NCI-H1417 treated with DMSO at 0.1 percent for 48 hours (cell line): ENCODE measurements around the gene TMOD2.

ENCODE experiments used
- DNase-seq: peaks from one replicate; lab custom pipeline; 2025; lab: John Stamatoyannopoulos, UW

The TMOD2 gene

DNA sequence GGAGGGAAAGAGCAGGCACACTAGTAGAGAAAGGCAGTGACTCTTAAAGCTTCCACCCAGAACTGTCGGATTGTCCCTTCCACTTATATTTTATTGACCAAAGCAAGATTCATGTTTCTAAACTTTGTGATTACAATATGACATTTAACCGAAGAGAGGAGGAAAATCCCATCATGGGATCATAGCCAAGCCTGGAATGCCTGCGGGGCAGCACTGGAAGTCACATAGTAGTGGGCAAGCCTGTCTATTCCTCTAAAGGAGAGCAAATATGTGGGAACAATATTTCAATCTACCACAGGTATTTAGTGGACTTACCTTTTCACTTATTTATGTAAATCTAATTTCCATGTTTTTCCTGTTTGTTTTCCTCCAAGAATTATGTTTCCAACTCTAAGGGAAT, 74.3 kb downstream of the TMOD2 start:
- no peak for DNase-seq

DNA sequence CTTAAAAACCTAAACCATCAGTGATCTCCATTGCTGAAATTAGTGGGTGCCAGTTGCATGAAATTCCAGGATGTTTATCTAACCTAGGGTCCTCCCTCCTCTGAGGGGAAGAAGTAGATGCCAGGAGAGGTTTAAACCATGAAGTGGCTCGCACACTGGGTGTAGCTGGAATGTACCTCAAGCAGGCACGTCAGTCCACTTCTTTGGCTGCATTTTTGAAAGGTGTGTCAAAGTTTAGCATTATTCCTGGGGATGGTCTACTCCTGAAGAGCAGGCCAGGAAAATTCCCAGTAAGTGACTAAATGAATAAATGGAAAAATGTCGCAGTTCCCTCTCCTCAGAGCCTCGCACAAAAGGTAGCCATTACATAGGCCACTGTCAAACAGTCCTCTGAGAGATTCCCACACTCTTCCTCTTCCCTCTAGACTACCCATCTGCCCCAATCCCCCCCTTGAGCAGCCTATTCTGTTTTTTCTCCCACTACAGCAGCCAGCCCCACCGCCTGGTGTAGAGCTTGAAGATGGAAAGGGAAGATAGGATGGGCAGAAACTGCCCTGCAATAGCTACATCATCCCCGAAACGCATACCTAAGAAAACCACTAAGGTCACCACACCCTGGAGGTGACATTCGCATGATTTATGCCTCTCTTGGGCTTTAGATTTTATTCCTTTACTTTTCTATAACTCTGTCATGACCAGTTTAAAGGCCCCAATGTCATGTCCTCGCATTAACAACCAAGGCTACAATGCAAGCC, 77.4 kb downstream of the TMOD2 start:
- no peak for DNase-seq

DNA sequence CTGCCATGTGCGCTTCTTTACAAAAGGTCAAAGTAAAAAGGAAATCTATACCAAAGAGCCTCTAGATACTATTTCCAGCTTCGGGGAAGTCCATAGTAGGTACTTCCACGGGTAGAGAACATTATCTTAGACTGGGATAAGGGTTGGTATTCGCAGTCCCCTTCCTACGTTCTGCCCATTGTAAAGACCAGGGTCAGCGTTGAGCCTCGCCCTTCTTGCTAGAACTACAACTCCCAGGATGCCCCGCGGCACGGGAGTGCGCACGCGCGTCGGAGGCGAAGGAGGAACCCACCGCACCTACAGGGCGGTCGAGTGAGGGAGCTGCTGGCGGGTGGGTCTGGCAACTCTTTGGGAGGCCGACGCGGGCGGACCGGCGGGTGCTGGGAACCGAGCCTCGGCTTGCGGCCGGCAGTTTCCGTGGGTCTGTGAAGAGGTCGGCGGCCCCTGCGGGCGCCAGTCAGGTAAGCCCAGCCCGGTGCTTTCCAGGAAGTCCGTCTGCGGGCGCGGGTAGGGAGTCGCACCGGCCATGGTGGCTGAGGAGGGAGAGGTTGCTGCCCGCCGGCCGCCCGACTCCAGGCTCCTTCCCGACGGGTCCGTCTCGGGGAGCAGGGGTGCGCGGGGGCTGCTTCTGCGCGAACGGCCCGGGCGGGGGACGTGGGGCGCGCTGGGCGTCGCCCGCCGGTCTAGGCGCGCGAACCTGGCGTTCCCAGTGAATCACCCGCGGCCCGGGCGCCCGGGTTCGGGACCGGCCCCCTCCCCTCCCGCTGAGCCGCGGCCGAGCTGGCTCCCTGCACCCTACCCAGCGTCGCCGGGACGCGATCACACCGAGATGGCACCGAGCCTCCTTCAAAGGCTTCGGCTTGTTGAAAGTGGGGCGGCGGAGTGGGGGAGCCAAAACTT, 78.2 kb downstream of the TMOD2 start, which contains the start of gene TMOD3:
TMOD3 (plus strand) TSS at position 278 of the 900 bp plus-strand sequence. CDS start 33,232 bp downstream, outside the sequence.
- DNase-seq, result peak; percentile 28

DNA sequence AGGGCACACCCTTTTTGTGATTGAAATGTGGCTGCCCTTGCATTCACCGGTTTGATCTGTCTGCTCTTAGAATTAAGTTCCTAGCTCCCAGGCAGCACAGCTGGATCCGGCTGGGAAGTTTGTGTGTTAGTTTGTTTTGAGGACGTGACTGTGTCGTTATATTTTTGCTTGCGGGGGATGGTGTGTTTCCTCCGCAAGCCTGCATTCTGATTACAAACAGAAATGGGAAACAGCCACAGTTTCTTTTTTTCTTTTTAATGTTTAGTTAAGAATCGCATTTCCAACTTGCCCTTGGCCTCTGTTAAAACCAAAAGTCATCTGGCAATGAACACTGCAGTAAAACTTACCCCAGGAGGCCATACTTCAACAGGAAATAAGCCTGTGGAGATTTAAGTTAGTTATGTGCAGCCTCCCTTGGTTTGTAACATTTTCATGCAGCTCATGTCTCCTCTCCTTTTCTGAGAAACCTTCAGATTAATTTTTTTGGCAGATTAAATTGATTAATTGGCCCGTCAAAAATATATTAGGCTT, 78.9 kb downstream of the TMOD2 start:
- no peak for DNase-seq

DNA sequence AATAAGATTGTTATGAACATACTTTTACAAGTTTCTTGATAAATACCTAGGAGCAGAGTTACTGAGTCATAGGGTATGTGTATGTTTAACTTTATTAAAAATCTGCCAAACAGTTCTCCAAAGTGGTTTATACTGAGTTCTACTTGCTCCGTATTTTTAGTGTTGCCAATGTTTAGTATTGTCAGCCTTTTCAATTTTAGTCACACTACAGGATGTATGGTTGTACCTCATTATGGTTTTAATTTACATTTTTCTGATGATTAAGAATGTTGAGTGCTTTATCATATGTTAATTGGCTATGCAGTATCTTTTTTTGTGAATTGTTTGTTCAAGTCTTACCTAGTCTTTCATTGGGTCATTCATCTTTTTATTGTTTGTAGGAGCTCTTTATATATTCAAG, 82.4 kb downstream of the TMOD2 start:
- DNase-seq, result no peak

DNA sequence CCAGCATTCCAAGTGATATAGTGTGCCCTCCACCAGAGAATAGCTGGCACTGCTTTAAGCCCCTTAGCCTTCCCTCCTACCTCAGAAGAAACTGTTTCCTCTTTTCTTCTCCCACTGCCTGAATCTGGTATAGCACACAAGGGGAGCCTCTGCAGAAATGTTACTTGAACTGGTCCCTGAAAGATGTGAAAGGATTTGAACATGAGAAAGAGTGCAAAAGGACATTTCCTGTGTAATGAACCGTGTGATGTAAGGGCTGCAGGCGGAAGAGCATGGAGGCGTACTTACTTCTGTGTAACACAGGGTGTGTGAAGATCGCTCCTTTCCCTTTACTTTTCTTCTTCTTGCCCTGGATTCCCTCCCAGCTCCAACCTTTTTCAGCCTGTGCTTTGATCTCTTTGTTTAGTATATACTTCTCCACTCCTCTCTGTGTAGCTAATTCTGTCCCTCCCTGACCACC, 86.4 kb downstream of the TMOD2 start:
- DNase-seq, result no peak

DNA sequence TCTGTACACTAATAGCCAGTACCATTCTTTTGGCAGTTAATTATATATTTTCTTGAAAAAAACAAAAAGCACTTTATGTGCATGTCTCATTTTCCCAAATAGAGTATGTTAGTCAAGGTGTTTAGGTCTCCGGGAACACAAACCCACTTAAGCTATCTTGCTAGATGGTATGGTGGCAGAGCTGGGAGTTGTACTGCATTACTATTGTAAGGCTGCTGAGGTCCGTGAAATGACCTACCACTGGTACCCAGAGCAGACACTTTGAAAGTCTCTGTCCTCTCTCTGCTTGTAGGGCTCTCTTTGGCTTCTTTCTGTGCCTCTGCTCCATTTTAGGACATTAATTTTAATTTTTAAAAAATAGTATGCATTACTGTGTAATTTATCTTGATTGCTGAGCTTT, 86.9 kb downstream of the TMOD2 start:
- no peak for DNase-seq

DNA sequence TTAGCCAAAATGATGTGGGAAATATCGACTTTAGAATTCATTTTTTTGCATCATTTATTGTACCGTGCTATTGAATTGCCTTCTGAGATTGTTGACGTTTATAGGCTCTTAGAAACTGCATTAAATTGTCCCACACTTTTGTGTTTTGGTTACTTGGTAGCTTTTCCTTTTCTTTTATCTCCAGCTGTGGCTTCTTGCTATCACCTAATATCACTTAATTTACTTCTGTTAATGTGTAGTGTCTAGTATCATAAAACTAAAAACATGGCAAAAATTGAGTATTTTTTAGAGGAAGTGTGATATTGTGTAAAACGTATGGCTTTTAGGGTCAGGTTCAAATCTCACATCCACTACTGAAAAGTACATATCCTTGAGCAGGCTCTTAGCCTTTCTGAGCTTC, 89.3 kb downstream of the TMOD2 start:
- no peak for DNase-seq

DNA sequence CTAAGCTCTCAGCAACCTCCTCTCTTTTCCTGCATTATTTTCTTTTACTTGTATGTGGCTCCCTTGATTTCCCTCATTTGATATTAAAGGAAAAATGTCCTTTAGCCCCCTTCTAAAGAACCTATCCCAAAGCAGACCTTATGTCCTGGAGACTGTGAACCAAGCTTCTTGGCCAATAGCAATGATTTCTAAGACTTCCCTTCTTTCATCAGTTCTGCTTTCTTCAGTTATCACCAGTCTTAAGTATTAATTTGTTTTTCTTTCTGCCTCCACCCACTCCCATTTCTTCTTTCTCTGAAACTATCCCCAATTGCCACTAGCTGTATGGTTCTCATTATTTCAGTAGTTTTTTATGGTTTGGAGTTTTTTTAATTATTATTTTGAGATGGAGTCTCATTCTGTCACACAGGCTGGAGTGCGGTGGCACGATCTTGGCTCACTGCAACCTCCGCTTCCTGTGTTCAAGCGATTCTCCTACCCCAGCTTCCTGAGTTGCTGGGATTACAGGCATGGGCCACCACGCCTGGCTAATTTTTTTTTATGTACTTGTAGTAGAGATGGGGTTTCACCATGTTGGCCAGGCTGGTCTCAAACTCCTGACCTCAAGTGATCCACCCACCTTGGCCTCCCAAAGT, 90.1 kb downstream of the TMOD2 start:
- no peak for DNase-seq

DNA sequence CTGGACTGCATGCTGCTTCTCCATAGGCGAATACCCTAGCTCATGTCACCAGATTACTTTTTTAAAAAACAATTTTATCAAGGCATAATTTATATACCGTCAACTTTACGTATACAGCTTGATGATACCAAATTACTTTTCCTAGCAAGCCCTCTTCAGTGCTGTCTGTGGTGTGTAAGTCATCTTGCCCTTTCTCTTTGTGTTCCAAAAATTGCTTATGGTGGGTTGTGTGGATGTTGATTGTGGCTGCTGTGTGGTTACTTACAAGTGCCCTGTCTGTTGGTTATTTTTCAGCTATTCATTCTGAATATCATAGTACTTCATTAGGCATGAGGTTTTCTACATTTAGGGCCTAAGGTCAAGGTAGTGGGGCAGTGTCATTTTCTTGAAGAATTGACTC, 90.9 kb downstream of the TMOD2 start:
- no peak for DNase-seq

DNA sequence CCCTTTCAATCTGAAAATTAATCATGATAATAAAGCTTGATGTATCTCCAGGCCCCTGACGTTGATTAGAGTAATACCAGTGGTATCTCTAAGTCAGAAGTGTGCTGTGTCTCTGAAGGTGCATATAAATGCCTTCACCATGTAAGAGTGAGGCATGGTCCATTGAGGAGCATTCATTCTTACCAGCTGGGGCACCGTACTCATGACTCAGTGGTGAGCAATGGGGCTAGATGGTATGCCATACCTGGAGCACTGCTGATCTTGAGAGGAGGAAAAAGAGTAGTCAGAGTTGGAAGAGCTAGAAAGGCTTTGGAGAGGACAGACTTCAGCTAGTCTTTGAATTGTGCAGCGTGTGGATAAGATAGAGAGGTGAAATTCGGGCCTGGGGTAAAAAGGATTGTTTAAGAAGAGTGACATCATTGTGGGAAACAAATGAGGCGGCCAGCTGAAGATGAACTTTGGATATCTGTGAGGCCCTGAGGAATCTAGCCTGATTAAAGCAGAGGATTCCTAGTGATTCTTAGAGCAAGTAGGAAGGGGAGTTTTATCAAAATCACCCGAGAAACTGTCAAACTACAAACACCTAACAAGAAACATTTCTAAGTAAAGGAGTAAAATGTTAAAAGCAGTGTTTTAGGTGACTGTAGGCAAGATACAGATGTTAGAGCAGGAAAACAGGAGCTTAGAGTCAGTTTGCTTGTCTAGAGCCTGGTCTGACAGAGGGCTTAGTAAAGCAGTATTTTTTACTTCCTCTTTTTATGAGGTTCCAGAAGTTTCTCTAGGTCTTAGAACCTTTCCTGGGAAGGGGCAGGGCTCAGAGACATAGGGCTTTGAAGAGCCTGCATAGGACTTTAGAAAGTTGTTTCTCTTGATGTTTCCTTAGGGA, 91.7 kb downstream of the TMOD2 start:
- no peak for DNase-seq

DNA sequence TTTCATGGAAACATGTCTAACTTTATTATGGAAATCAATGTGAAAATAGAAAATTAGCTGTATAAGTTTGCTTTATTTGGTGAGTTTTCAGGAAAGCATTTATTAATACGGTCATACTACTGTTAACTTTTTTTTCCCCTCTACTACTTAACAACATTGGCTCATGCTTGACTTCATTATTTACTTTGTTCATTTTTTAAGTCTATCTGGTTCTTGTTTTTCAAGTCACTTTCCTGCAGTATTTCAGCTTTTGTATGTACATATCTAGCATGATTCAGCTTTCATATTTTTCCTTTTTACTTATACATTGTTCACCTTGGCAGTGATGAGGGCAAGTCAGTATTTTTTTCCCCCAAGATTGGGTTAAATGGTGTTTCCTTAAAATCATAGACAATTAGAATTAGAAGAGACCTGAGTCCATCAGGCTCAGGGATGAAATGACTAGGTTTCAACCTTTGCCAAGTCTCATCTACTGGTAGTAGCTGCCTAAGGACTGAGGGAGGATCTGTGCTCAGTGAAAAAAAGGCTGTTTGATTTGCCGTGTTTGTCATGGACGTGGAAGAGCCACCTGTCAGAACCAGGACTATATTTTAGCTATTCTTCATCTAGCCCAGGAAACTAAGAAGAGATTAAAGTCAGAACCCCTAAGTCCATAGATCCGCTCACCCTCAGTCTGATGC, 93.5 kb downstream of the TMOD2 start:
- DNase-seq, result no peak

DNA sequence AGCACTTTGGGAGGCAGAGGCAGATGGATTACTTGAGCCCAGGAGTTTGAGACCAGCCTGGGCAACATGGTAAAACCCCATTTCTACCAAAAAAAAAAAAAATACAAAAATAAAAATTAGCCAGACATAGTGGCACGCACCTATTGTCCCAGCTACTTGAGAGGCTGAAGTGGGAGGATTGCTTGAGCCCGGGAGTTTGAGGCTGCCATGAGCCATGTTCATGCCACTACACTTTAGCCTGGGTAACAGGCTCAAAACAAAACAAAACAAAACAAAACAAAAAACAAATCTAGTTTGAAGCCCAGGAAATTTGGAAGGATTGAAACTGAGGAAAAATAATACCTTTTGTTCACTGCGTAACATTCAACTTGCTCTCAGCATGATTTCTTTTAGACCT, 94.7 kb downstream of the TMOD2 start:
- DNase-seq, result no peak

DNA sequence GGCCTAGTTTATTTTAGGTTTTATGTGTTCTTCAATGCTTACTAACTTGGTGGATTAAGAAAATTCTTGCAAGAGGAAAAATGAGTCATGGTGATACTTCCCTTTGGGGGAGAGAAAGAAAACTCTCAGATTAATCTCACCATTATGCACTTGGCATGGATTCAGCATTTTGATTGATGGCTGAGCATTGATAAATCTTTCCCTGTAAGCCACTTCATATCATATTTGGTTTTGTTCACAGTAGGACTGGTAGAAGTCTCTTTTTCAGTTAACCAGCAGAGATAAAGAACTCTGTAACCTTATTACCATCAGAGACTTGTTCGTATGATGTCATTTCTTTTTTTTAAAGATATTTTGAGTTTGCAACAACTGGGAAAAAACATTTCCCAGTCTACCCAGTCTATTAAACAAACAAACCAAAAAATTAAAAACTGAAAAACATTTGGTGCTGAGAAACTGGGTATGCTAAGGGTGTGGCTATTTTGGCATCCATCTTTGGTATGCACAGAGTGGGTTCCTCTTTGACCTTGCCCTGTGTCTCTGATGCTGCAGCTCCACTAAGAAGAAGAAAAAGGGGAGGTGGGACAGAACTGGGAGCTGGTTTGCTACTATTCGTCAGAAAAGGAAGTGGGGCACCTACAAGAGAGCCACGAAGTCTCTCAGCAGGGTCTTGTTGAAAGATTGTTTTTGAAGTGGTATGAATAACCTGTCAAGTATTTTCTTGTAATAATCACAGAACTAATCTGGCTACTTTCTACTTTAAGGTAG, 95.2 kb downstream of the TMOD2 start:
- DNase-seq, result no peak

DNA sequence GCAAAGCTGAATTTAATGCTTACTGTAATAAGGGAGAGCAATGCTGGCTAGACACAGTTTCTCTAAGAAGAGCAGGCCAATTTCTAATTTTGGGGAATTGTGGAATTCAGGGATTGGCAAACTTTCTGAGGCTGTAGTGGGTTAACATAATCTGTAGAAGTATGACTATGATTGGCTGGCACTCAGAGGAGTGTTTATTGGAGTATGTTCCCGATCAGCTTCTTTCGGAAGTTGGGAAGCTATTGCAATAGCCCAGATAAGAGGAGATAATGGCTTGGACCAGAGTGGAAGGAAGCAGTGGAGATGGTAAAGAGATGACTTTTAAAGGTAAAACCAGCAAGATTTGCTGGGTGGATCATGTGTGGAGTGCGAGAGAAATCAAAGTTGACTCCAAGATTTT, 97.4 kb downstream of the TMOD2 start:
- no peak for DNase-seq

DNA sequence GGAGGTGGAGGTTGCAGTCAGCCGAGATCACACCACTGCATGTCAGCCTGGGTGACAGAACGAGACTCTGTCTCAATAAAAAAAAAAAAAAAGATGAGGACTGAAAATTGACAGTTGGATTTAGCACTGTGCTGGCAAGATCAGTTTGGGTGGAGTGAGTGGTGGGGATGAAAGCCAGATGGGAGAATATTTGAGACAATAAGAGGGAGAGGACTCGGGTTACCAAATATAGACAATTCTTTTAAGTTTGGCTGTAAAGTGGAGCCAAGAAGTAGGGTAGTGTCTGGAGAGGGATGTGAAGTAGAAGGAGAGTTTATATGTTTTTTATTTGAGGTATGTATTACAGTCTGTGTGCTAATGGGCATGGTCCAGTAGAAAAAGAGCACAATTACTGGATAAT, 98.5 kb downstream of the TMOD2 start:
- DNase-seq, result no peak

DNA sequence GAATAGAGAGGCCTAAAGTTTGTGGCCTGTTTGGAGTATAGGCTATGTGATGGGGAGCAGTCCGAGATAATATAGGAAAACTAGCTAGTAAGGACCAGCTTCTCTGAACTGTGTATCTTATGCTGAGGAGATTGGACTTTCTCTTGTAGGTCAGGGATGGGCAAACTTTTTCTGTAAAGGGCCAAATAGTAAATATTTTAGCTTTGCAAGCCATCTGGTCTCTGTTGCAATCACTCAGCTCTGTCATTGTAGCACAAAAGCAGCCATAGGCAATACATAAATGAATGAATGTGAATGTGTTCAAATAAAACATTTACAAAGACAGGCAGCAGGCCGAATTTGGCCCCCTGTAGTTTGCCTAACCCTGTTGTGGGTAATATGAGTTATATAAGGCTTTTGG, 102.6 kb downstream of the TMOD2 start:
- DNase-seq, result no peak

DNA sequence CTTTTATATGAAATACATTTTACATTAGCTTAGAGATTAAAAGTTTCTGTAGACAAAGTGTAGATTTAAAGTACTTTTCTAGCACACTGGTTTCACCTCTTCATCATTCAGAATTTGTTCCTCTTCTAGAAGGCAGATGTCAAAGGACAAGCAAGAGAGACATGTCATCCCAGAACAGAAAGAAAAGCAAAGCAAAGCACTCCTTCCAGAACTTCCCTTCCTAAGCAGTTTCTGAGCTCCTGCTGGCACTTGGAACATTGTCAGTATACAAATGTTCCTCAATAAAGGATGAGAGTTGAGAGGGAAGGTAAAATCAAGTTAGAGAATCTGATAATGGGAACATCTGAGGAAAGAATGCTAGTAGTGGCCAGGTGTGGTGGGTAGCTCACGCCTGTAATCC, 104.2 kb downstream of the TMOD2 start:
- no peak for DNase-seq

DNA sequence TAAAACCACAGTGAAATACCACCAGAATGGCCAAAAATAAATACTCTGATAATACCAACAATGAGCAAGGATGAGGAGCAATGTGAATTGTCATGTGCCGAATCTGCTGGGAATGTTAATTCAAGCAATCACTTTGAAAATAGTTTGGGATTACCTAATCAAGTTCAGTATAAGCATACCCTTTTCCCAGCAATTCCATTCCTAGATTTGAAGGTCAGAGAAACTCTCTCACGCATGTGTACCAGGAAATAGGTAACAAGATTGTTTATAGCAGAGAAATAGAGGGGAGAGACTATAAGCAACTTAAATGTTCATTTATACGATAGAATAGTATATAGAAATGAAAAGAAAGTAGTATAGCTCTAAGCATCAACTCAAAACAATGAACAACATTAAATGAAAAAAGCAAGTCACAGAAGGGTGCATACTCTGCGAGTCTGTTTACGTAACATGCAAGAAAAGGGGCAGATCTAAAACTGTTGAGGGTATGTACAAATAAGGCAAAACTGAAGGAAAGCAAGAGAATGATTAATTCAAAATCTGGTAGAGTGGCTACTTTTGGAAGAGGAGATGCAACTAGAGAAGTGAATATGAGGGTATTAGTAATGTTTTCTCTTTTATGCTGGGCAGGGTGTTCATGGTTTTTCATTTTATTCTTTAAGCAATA, 105.5 kb downstream of the TMOD2 start:
- no peak for DNase-seq
